Measurements from ENCODE around the gene RABGAP1.

RABGAP1 gene

GRCh38 chr9:123115146-123115913 is 174.5 kb downstream of the RABGAP1 start:
- no peak for DNase-seq

GRCh38 chr9:123116036-123116435 is 175.2 kb downstream of the RABGAP1 start:
- DNase-seq, result no peak

DNA sequence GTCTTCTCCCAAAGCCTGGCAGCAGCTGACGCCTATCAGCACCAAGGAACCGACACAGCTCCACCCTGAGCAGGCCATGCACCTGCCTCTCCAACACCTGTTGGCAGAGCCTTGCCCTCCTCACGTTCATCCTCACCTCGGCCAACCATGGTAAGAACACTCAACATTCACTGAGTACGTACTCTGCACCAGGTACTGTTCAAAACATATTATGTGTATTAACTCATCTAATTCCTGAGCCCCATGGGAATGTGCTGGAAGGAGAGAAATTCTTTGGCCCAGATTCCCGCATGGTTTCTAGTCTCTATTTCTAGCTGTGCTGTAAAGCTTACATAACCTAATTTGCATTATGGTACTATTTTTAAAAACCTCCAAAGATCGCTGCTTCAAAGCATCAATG is 178.7 kb downstream of the RABGAP1 start:
- peak in 1 of 2 experiments; percentile 39 for DNase-seq

GRCh38 chr9:123120131-123120530 is 179.3 kb downstream of the RABGAP1 start:
- DNase-seq, result no peak

GRCh38 chr9:123120953-123121352 is 180.1 kb downstream of the RABGAP1 start:
- DNase-seq, result no peak

- no peak for DNase-seq
Measured at GRCh38 chr9:123121457-123121856, 180.6 kb downstream of the RABGAP1 start.

GRCh38 chr9:123127512-123128075 is 186.8 kb downstream of the RABGAP1 start:
- DNase-seq, result no peak

DNA sequence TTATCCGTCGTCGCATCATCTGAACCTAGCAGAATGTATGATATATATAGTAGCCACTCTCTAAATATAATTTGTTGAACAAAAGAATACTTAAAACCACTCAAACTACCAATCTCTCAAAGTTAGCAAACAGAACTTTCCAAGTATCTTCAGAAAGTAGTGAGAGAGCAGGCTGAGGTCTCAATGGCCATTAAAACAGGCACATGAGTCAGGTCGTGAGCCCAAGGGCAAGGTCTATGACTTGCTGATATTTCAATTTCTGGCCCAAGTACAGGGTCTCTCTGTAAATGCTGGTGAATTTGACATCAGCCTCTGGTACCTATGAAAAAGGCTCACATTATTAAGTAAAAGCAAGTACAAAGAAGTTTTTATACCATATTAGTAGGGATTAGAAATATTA is 187.8 kb downstream of the RABGAP1 start:
- no peak for DNase-seq

DNA sequence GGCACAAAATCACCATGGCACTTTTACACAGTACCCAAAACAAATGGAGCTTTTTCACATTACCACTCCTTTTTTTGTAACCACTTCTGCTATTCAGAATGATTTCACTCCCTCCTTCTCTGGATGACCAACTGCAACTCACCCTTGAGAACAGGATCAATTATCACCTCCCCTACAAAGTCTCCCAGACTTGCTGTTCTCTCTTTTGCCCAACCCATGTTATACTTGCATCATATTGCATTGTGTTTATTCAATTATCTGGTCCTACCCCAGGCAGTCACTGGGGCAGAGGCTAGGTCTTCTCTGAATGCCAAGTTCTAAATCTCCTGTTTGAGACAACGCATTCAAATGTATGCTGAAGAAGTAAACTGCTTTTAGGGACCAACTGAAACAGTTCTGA is 188.6 kb downstream of the RABGAP1 start:
- no peak for DNase-seq

DNA sequence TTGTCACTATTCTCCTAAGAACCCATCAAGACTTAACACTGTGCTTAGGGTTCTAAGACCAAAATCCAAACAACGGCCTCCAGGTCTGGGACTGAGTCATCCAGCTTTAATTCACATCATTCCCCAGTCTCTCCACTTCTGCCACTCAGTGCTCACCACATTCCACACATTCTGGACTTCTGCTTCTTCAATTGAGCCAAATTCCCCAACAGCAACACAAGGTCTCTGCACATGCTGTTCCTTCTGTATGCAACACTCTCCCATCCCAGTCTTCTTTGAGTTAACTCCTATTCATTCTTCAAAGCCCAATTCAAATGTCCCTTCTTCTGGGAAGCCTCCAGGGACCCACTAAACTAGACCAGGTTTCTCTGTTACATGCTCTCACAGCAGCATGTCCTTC is 190.4 kb downstream of the RABGAP1 start:
- no peak for DNase-seq

- no peak for DNase-seq
Measured at GRCh38 chr9:123131993-123132392, 191.2 kb downstream of the RABGAP1 start.

- DNase-seq, result no peak
Measured at GRCh38 chr9:123132696-123133095, 191.9 kb downstream of the RABGAP1 start.

DNA sequence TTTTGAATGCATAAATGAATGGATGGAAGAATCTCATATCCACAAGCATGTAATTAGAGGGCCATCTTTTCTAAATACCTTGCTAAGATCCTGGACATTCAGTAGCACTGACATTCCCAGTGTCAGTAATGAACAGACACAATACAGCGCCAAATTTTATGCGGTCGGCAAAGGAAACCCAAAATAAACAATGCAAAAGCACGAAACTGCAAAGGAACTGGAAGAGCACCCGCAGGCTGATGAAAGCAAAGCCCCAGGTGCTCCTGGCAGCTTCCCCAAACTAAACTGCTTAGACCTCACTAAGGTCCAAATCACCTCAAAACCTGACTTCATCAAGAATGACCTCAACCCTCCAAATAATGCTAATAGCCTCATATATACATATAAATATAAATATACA is 194.6 kb downstream of the RABGAP1 start:
- no peak for DNase-seq

- no peak for DNase-seq
Measured at GRCh38 chr9:123138163-123138562, 197.3 kb downstream of the RABGAP1 start.

DNA sequence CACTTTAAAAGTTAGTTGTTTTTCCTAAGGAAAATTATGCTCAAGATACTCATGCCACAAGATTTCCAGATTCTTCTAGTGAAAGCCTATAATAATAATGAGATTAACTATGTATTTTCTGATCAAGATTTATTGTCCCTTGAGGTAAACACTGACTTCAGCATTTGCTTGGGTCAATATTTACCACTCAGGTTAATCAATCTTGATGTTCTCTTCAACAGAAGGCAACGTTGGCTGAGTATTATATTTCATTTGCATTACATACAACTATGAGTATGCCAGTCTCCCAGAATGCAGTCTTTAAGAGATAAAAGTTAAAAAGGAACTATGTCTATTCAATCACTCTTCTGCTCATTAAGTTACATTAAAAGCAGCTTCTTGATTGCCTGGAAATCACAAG is 208.2 kb downstream of the RABGAP1 start:
- DNase-seq, result no peak

DNA sequence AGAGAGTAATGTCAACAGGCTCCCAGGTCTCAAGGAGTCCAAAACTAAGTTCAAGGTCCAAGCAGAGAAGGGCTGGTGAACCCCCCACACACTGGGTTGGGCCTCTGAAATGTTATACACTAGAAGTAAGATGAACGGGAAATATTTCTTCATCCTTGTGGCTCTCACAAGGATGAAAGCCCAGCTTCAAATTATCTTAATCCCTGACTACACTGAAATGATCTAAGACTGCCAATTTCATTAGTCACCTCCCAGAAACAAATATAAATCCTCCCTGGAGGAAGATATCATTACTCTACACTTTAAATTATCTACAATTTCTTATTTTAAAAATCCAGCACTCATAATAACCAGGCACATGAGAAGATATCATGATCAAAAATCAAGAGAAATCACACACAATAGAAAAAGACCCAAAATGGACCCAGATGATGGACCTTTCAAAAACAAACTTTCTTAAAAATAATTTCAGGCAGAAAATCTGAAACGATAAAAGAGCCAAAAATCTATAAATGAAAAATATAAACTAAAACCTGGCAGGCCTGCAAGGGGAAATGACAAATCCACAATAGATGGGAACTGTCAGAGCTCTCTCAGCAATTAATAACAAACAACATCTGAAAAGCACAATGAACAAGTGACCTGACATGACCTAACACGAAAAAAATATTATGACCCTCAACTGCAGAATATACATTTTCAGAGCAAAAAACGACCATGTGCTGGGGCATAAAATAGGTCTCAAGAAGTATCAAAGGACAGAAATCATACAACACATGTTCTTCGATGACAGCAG is 210.1 kb downstream of the RABGAP1 start:
- no peak for DNase-seq
